SK-N-SH (cell line): ENCODE results near the gene DONSON.

Experiments used
- CTCF ChIP-seq: fragments of 200-600 bp; sonication (generic); IDR thresholded peaks from 2 replicates; pipeline ENCODE4 v1.6.1; 2017; ENCODE audit warnings: antibody characterized with exemption, mild to moderate bottlenecking, moderate library complexity
- EP300 ChIP-seq, 2 experiments: IDR thresholded peaks; 2 replicates each; pipeline versions ENCODE4 v1.4.0 to v1.6.1; 2012; ENCODE audit warnings: borderline replicate concordance in 1 of 2, low read depth in 1 of 2, low read length in 1 of 2
- FOXM1 ChIP-seq: IDR thresholded peaks from 2 replicates; pipeline ENCODE4 v1.4.0; 2012; ENCODE audit warnings: low read depth, mild to moderate bottlenecking
- NRF1 ChIP-seq: IDR thresholded peaks from 2 replicates; pipeline ENCODE4 v1.6.1; 2012; ENCODE audit warnings: low read depth, mild to moderate bottlenecking, low read length
- RAD21 ChIP-seq: IDR thresholded peaks from 2 replicates; pipeline ENCODE4 v1.6.1; 2012; ENCODE audit warnings: mild to moderate bottlenecking, low read length
- SMC3 ChIP-seq: IDR thresholded peaks from 2 replicates; pipeline ENCODE4 v1.6.1; 2012; ENCODE audit warnings: low read depth, low read length, improper control_type of control experiment
- TAF1 ChIP-seq: IDR thresholded peaks from 2 replicates; pipeline ENCODE4 v1.6.1; 2012; ENCODE audit warnings: low read depth, mild to moderate bottlenecking, low read length, moderate library complexity, borderline replicate concordance
- USF1 ChIP-seq: IDR thresholded peaks from 2 replicates; pipeline ENCODE4 v1.4.0; 2012; ENCODE audit warnings: low read depth, borderline replicate concordance

- no peak for TF ChIP-seq TAF1
- TF ChIP-seq EP300 (IDR thresholded peaks at IDR 0.05; ENCODE audit: borderline replicate concordance in 1 of 2, low read depth in 1 of 2, low read length in 1 of 2), result no peak
- no peak for TF ChIP-seq CTCF
- TF ChIP-seq SMC3, result no peak
- no peak for TF ChIP-seq NRF1
- no peak for TF ChIP-seq RAD21
- TF ChIP-seq USF1, result no peak
- no peak for TF ChIP-seq FOXM1
Measured at GRCh38 chr21:33554236-33554981, 34.1 kb downstream of the DONSON start.
